Measurements from ENCODE around the gene IFT74.

DNA sequence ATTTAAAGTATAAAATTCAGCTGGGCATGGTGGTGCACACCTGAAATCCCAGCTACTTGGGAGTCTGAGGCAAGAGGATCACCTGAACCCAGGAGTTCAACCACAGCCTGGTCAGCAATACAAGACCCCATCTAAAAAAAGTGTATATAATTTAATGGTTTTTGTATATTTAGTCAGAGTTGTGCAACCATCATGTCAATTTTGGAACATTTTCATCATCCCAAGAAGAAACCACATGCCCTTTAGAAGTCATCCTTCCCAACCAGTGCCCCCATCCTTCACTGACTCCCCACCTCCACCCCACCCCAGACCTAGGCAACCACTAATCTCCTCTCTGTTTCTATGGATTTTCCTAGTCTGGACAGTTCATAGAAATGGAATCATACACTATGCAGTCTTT lies 134.0 kb downstream of the IFT74 start:
- TF ChIP-seq, protein P1, sequence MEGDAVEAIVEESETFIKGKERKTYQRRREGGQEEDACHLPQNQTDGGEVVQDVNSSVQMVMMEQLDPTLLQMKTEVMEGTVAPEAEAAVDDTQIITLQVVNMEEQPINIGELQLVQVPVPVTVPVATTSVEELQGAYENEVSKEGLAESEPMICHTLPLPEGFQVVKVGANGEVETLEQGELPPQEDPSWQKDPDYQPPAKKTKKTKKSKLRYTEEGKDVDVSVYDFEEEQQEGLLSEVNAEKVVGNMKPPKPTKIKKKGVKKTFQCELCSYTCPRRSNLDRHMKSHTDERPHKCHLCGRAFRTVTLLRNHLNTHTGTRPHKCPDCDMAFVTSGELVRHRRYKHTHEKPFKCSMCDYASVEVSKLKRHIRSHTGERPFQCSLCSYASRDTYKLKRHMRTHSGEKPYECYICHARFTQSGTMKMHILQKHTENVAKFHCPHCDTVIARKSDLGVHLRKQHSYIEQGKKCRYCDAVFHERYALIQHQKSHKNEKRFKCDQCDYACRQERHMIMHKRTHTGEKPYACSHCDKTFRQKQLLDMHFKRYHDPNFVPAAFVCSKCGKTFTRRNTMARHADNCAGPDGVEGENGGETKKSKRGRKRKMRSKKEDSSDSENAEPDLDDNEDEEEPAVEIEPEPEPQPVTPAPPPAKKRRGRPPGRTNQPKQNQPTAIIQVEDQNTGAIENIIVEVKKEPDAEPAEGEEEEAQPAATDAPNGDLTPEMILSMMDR (conservative IDR thresholded peaks at IDR 0.05 in 1 of 2, IDR thresholded peaks at IDR 0.05 in 1 of 2; ENCODE audit: low read depth in 1 of 2, low read length in 2 of 2), result no peak
- no peak for TF ChIP-seq EZH2 (IDR thresholded peaks at IDR 0.05; ENCODE audit: low read length, missing control alignments)
